Fibroblast of skin of abdomen (primary cell): ENCODE measurements around the gene C1GALT1.
"Not testable (repeated sequence)": the region's sequence is repeated elsewhere in the genome, so short reads cannot be mapped to it uniquely, and the experiment has no call there.

Source experiments
- DNase-seq: peaks from one replicate; pipeline ENCODE4 v3.0.0-alpha.2; 2013

C1GALT1 gene

DNA sequence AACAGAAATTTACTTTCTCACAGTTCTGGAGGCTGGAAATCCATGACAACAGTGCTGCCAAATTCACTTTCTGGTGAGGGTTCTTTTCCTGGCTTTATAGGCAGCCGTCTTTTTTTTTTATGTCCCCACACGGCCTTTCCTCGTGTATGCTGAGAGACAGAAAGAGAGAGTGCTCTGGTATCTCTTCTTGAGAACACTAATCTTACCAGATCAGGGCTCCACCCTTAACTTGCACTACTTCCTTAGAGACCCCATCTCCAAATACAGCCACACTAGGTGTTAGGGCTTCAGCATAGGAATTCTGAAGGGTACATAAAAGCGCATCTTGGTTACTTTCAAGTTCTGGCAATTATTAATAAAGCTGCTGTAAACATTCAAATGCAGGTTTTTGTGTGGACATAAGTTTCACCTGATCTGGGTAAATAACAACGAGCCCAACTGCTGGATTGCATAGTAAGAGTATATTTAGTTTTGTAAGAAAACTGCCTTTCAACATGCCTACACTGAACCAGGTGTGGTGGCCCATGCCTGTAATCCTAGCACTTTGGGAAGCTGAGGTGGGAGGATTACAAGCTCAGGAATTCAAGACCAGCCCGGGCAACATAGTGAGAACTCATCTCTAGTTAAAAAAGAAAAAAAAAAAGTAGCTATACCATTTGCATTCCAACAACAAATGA lies 8.2 kb upstream of the C1GALT1 start:
- no peak for DNase-seq

- DNase-seq, result no peak
These were observed 7.2 kb upstream of the C1GALT1 start for GRCh38 chr7:7175075-7175695.

DNA sequence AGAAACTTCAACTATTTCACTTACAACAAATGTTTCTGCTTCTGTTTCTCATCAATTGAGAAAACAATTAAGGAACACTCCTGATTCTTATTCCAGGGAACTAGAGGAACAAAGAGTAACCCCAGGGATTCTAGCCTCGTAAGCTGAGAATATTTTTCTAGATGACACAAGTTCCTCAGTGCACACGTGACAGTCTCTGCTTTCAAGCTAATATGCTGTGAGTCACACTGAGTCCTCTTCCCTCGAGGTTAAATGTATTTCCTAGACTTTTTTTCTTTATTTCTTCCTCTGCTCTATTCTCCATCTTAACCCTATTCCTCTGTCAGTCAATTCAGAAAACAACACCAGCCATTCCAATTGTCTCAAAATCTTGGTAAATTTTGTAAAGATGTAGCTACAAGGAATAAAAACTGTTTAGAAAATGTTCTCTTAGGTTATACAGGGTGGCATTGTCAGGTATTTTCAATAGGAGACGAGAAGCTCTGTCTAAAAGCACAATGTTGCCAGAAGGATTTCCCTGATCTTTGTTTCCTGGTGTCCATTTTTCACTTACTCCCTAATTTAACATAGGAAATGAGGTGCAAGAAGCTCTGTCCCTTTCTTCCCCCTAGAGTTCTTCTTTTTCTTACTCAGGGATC lies 5.8 kb upstream of the C1GALT1 start:
- DNase-seq, result peak; percentile 82

- peak; percentile 83 for DNase-seq
These were observed 5.3 kb upstream of the C1GALT1 start for GRCh38 chr7:7177044-7177517.

GRCh38 chr7:7178081-7178480 lies 4.3 kb upstream of the C1GALT1 start:
- no peak for DNase-seq

DNA sequence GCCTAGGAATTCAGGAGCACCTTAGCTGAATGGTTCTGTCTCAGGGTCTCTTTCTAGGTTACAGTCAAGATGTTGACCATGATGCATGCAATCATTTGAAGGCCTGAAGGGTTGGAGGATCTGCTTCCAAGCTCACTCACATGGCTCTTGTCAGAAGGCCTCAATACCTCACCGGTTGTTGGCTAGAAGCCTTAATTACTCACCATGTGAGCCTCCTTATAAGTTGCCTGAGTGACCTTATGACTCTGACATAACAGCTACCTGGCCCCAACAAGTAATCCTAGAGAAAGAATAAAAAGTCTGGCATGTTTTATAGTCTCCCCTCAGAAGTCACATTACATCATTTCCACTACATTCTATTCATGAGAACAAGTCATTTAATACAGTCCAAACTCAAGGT lies 3.4 kb upstream of the C1GALT1 start:
- no peak for DNase-seq

- DNase-seq, result no peak
These were observed 1.5 kb upstream of the C1GALT1 start for GRCh38 chr7:7180725-7181449.

- DNase-seq, result no peak
These were observed 707 bp upstream of the C1GALT1 start for GRCh38 chr7:7181519-7182155.

DNA sequence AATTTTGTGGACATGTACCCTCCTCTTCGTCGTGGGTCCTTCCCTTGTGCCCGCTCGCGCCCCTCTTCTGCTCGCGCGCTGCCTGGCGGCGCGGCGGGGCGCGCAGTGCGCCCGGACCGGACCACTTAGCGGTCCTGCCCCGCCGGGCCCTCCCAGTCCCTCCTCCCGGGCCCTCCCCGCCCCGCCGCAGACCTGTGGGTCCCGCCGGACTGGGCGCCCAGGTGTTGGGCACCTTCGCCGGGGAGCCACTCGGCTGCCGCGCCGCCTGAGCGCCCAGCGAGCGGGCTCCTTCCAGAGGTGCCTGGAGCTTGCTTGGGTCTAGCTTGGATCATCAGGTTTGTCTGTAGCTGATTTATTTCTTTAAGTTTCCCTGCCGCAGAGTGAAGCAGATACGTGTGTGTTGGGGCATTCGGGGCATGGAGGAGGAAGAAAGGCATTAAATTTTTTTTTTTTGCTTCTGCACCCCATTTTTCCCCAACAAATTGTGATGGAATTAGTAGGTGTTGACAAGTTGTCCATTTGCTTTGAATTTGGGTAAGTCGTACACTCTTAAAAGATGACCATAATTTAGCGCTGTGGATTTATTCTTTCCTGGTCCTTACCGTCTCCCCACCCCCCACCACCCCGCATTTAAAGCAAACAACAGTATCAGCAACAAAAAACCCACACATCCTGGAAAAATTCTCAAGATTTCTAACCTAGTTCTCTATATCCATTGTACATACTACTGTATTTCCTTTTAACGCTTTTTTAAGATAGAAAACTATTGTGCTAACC lies 905 bp downstream of the C1GALT1 start:
- DNase-seq, result no peak

GRCh38 chr7:7183838-7184463 lies 1.6 kb downstream of the C1GALT1 start:
- no peak for DNase-seq

DNA sequence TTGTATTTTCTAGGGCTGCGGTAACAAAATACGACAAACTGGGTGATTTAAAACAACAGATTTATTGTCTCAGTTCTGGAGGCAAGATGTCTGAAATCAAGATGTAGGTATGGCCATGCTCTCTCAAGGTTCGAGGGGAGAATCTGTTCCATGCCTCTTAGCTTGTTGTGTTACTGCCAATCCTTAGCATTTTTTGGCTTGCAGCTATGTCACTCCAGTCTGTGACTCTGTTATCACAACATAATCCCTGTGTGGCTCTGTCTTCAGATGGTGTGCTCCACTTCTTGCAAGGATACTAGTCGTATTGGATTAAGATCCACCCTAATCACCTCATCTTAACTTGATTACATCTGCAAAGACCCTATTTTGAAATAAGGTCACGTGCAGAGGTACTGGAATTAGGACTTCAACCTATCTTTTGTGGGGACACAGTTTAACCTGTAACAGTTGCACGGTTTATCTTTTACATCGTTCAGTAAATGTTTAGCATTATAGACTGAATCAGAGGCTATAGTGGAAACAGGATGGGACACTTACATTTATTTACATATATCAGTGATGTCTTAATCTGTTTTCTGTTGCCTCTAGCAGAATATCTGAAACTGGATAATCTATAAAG lies 3.1 kb downstream of the C1GALT1 start:
- DNase-seq, result no peak

DNA sequence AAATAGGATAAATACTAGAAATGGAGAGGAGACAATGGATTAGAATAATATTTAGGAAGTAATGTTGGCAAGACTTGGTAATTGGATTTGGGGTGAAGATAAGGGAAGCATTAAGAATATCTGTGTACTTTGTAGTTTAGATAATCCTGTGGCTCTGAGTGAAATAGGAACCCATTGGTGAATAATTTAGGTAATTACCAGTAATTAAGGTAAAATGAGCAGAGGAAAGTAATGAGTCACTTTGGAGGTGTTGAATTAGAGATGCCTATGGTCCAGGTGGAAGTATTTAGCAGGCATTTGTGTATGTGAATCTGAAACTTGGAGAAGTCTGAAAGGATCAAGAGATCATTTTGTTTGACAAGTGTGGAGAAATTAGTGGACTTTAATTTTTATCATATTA lies 5.7 kb downstream of the C1GALT1 start:
- DNase-seq, result no peak

- no peak for DNase-seq
These were observed 6.4 kb downstream of the C1GALT1 start for GRCh38 chr7:7188742-7189141.

GRCh38 chr7:7190142-7190541 lies 7.8 kb downstream of the C1GALT1 start:
- peak; percentile 76 for DNase-seq

DNA sequence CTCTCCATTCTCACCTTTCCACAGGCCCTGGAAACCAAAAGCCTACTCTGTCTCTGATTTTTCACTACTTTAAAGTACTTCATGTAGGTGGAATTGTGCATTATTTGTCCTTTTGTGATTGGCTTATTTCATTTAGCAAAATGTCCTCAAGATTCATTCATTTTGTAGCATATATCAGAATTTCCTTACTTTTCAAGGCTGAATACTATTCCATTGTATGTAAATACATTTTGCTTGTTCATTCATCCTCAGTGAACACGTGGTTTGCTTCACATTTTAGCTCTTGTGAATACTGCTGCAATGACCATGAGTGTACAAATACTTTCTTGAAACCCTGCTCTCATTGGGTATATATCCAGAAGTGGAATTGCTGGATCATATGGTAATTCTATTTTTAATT lies 8.8 kb downstream of the C1GALT1 start:
- DNase-seq, result no peak

GRCh38 chr7:7192798-7193788 lies 10.7 kb downstream of the C1GALT1 start:
- not testable (repeated sequence) for DNase-seq

DNA sequence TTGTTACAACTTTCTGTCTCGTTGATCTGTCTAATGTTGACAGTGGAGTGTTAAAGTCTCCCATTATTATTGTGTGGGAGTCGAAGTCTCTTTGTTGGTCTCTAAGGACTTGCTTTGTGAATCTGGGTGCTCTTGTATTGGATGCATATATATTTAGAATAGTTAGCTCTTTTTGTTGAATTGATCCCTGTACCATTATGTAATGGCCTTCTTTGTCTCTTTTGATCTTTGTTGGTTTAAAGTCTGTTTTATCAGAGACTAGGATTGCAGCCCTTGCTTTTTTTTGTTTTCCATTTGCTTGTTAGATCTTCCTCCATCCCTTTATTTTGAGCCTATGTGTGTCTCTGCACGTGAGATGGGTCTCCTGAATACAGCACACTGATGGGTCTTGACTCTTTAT lies 17.2 kb downstream of the C1GALT1 start:
- not testable (repeated sequence) for DNase-seq

DNA sequence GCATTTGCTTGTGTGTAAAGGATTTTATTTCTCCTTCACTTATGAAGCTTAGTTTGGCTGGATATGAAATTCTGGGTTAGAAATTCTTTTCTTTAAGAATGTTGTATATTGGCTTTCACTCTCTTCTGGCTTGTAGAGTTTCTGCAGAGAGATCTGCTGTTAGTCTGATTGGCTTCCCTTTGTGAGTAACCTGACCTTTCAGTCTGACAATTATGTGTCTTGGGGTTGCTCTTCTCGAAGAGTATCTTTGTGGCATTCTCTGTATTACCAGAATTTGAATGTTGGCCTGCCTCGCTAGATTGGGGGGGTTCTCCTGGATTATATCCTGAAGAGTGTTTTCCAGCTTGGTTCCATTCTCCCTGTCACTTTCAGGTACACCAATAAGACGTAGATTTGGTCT lies 17.9 kb downstream of the C1GALT1 start:
- not testable (repeated sequence) for DNase-seq

DNA sequence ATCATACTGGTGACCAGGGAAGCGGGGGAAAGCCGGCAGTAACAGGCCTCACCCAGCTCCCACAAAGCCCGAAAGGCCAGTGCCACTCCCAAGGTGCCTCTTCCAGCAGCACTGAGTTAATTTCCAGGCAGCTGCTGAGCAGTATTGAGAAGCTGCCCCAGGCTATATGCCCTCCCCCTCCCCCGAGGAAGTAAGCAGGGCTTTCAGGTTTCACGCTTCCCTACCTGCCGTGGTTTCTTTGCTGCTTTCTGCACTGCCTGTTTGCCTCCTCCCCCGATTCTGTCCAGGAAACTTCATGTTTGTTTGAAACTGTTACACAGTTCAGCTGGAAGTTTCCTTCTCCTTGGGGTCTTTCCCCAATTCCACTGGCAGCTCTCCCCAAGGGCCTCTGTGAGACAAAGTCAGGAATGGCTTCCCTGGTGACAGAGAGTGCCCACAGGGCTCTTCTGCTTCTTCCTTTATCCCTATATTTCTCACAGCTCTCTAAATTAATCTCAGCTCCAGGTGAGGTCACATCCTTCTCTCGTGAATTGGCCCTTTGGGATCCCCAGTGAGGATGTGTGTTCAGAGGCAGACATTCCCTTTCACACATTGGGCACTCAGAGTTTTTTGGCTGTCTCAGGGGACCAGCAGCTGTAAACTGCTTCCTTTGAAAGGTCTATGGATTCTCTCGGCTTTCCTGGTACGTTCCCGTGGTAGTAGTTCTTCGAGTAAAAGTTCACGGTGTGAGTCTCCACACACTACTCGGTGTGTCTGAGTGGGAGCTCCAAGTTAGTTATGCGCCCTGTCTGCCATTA lies 19.4 kb downstream of the C1GALT1 start:
- no peak for DNase-seq
